GM21447 (cell line): ENCODE data around the gene TTC9.

Source experiments
- ATAC-seq: cut with Tn5 transposase; IDR thresholded peaks from one replicate; pipeline ENCODE4 v1.9.1; 2021; ENCODE audit not compliant: unreplicated experiment

TTC9 gene

GRCh38 chr14:70711451-70711850 lies 69.7 kb downstream of the TTC9 start:
- no peak for ATAC-seq

GRCh38 chr14:70713096-70713495 lies 71.4 kb downstream of the TTC9 start:
- no peak for ATAC-seq

DNA sequence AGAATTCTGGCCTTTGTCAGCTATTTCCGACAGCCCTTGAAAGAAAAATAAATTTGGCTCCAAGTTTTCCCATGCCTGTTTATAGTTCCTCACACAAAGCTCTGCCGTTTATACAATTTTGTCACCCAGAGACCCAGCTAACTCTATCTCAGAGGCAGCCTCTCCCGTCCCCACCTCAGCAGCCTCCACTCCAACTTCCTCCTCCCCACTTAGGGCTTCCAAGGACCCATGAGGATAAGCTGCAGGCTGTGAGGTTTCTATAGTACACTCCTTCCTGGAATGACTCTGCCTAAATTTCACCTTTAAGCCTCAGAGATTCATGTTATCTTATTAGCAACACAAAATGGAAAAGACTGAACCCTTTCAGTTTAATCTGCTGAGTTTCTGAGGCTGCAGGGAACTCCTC lies 71.8 kb downstream of the TTC9 start:
- ATAC-seq, result no peak

- ATAC-seq, result no peak
Observed at GRCh38 chr14:70714055-70714550, 72.4 kb downstream of the TTC9 start.

DNA sequence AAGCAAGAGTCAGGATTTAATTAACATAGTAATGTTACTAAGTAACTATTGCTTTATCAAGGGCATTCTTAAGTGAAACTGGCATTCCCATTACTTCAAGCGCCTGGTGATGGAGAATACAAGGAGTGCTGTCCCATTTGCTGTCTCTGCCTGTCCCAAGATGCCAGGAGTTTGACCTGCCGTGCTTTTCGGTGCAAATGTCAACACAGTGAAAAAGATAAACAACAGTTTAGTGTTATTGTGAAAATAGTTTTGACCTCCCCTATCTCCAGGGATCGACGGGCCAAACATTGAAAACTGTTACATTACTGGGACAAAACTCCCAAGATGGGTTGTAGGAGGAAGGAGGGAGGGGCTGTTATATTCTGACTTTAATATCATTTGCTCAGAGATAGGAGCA lies 74.8 kb downstream of the TTC9 start:
- ATAC-seq, result no peak

GRCh38 chr14:70716958-70717357 lies 75.2 kb downstream of the TTC9 start:
- no peak for ATAC-seq

DNA sequence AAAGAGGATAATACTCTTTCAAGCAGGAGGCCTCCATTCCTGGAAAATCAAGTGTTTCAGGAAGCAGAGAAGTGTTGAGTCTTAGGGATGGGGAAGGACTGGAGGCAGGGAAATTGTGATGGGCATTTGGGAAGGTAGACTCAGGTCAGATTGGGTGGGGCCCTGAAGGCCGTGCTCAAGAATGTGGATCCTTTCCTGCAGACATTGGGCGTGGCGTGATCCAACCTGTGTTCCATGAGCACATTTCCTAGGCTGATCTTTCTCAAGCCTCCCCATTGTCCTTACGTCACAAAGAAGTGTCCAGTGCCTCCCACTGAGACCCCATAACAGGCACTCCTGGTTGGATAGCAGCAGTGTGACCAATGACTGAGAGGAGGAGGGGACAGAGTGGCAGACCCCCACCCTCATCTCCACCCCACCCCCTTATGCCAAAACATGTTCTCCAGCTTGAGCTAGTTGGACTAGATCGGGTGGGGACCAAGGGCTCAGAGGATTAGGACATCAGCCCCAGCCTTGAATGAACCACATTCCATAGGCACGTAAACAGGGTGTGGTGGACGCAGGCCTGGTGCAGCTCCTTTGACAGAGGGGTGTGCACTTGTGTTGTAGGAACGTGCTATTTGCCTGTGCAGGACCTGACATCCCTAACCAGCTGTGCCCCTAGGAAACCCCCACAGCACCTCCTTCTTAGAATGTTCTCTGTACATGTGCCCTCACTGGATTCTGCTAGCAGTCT lies 76.8 kb downstream of the TTC9 start:
- ATAC-seq, result no peak

DNA sequence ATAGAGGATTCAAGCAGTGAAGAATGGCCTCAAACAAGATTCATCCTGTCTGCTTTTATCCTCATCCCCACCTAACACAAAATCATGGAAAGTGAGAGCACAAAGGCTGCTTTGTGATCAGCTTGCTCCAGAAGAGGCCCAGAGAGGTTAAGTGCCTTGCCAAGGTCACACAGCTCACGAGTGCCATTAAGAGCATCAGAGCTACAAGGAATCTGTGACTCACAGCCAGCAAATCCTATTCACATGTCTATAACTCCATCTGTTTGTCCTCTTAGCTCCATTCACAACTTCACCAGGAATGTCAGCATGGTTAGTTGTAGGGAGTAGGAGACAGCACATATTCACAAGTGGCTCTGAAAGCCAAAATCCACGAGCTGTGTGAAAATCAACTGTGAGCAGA lies 79.8 kb downstream of the TTC9 start:
- ATAC-seq, result no peak

GRCh38 chr14:70722418-70722817 lies 80.7 kb downstream of the TTC9 start:
- no peak for ATAC-seq

DNA sequence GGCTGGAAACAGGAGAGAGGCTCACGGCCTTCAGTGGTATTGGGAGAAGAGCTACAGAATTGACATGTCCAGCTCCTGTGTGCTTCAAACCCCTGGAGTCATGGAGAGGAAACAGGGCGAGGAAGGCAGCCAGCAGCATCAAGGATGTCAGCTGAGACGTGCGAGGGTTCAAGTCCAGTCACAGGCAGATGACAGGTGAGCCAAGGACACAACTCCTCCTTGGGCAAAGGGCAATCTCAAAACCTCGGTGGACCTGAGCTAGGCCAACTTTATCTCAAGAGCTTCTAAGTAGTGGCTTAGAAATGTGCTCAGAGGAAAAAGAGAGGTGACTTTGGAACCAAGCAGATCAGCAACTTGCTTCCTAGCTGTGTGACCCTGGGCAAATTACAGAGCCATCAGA lies 81.6 kb downstream of the TTC9 start:
- ATAC-seq, result no peak

- no peak for ATAC-seq
Observed at GRCh38 chr14:70724110-70724509, 82.4 kb downstream of the TTC9 start.

GRCh38 chr14:70724944-70725343 lies 83.2 kb downstream of the TTC9 start:
- no peak for ATAC-seq
